GM19023 (cell line): Measurements from ENCODE around the gene DRC7.
"Not testable (repeated sequence)": the region's sequence is repeated elsewhere in the genome, so short reads cannot be mapped to it uniquely, and the experiment has no call there.

Experiments used
- ATAC-seq: cut with Tn5 transposase; IDR thresholded peaks from one replicate; pipeline ENCODE4 v1.9.1; 2021; ENCODE audit warnings: mild to moderate bottlenecking, moderate library complexity; ENCODE audit not compliant: unreplicated experiment

DRC7 gene

DNA sequence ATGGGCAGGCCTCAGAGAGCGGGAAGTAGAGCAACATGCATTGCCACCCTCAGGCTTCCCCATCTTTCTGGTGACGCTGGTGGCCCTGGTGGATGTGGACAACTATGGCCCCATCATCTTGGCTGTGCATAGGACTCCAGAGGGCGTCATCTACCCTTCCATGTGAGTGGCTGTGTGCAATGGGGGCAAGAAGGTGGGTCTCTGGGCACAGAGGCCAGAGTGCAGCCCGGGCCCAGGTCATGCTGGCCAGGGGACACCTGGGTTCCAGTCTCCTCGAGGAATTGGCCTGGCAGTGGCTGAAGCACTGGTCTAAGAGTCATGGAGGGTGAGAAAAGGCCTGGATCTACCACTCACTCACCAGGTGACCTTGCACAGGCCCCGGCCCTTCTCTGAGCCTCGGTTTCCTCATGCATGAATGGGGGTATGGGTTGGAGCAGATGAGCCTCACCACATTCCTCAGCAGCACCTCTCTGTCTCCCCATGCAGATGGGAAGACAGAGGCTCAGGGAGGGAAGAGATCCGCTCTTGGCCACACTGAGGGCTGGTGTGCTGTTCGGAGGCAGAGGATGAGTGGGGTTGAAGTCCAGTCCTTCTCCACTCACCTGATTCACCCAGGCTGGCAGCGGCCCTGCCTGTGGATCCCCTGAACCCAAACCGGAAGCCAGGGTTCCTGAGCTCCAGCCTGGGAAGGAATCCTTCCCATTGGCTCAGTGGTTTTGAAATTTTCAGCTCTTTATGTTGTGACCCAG, 33.7 kb upstream of the DRC7 start:
- no peak for ATAC-seq

- ATAC-seq = no peak
Observed at GRCh38 chr16:57661510-57661909, 33.1 kb upstream of the DRC7 start.

GRCh38 chr16:57661936-57662906, 32.4 kb upstream of the DRC7 start:
- no peak for ATAC-seq

GRCh38 chr16:57663436-57663835, 31.2 kb upstream of the DRC7 start:
- ATAC-seq = no peak

- ATAC-seq = no peak
Observed at GRCh38 chr16:57663917-57664661, 30.5 kb upstream of the DRC7 start.

GRCh38 chr16:57664662-57665025, 30.0 kb upstream of the DRC7 start:
- no peak for ATAC-seq

- ATAC-seq = no peak
Observed at GRCh38 chr16:57665541-57665940, 29.1 kb upstream of the DRC7 start.

- no peak for ATAC-seq
Observed at GRCh38 chr16:57666353-57667047, 28.1 kb upstream of the DRC7 start.

GRCh38 chr16:57667048-57667525, 27.5 kb upstream of the DRC7 start:
- ATAC-seq = no peak

- ATAC-seq = no peak
Observed at GRCh38 chr16:57667526-57668262, 26.9 kb upstream of the DRC7 start.

DNA sequence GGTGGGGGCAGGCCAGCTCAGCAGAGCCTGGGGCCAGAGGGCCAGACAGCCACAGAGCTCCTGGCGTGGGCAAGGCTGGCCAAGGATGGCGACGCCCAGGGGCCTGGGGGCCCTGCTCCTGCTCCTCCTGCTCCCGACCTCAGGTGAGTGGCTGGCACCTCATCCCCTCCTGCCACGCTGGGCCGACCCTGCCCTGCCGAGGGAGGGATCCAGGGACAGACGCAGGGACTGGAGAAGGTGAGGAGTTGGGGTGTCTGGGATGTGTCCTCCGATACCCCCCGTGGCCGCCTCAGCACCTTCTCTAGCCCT, 26.4 kb upstream of the DRC7 start, which contains the start of gene ADGRG3:
Gene ADGRG3, plus strand, starts transcription at position 44 of the 309 bp plus-strand sequence. Its CDS starts 42 bp downstream, at position 86.
- ATAC-seq = no peak

DNA sequence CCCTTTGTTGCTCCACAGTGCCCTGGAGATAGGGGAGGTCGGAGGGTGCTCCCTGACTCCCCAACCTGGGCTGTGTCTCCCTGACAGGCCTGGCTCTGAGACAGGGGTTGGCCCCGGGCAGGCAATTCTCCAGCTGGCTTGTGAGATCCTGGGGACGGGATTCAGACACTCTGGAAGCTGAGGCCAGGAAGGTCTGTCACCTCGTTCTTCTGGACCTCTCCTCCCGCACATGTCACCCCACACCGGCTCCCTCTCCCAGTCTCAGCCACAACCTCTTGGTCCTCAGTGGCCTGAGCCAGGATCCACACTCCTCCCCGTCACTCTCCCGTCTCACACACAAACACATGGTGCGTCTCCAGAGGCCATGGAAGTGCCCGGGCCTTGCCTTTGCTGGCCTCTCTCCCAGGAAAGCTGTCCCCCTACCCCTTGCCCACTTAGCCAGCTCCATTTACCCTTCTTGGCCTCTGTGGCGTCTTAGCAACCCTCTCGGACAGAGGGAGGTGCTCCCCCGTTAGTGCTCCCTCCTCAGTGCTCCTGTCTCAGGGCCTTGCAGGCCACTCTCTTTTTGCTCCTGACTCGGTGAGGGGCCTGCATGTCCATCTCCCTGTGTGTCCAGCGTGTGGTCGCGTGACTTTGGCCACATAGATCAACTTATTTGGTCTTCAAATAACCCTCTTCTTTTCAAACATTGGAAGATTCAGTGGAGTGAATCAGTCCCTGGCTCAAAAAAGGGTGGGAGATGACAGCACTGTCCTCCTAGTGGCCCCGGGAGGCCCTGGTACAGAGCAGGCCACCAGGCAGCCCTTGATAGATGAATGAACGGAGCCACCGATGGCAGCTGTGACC, 25.8 kb upstream of the DRC7 start:
- no peak for ATAC-seq

DNA sequence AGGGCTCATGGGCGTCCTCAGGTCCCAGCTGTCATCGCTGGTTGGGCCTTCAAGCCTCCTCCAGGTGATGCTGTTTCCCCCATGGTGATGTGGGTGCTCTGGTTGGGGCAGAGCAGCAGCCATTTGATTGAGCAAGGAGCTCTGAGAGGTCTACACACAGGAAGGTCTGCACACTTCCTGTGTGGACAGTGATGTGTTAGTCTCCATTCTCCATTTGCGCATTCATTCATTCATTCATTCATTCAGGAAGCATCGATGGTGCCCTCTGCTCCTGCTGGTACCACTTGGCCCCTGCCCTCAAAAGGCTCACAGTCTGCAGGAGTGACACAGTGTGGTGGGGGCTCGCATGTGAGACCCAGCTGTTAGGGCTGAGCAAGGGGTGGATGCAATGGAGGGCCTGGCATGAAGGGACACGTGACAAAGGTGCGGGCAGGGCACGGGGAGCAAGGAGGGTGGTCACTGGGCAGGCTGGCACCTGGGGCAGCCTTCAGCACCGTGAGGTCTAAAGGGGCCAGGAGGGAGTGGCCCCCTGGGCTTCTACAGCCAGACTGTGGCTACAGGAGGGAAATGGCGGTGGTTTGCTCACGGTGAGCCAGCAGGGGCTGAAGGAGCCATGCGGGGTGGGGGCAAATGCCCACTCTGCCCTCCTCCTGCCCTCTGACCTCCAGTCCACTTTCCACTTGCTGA, 25.0 kb upstream of the DRC7 start:
- no peak for ATAC-seq

DNA sequence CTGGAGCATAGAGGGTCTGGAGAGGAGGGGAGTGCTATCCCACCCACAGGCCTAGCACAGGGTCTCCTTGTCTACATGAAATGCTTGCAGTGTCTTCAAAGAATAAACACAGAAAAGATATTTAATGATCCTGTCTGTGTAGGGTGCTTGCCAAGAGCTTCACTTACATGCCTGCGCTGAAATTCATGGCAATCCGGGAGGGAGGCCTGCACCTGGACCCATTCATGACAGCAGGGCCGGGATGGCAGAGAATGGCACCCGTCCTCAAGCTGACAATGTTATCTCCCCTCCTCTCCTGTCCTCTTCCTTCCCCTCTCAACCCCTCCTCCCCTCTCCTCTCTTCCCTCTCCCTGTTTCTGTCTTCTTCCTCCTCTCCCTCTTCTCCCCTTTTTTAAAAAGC, 24.4 kb upstream of the DRC7 start:
- no peak for ATAC-seq

- ATAC-seq = not testable (repeated sequence)
Observed at GRCh38 chr16:57671451-57671850, 23.2 kb upstream of the DRC7 start.

GRCh38 chr16:57672416-57672815, 22.2 kb upstream of the DRC7 start:
- no peak for ATAC-seq

DNA sequence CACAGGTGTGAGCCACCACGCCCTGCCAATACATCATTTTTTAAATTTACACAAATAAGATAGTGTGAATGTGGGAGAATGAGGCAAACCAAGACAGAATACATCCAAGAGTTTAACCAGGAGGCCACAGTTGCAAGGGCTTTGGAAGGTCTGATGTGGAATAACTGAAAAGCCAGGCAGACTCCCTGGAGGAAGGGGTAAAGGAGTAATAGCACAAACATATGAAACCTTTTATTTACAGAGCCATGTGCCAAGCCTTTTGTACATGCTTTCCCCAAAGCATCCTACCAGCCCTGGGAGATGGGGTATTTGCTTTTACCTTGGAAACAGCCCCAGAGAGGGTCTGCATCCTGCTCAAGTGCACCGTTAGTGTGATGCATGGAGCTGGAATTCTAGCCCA, 21.8 kb upstream of the DRC7 start:
- no peak for ATAC-seq

- ATAC-seq = no peak
Observed at GRCh38 chr16:57675741-57676551, 18.7 kb upstream of the DRC7 start.
